SK-N-SH (cell line): ENCODE results near the gene CYP26B1. TPM values are rescaled to one million over a fixed set of nuclear protein-coding genes. Genes with fewer than 3 reads are reported as not detected.

Experiments
- CTCF ChIA-PET: fragments of 300-600, 350-600 bp; formaldehyde crosslinking; extraction: SDS; loops from one replicate; lab custom pipeline; 2021; lab: Yijun Ruan, JAX
- POLR2A ChIA-PET: fragments of 350-600 bp; sonication (Branson Sonifier 250); formaldehyde crosslinking; extraction: SDS; loops from one replicate; lab custom pipeline; 2020; ENCODE audit warnings: antibody characterized with exemption, inconsistent platforms; lab: Yijun Ruan, JAX
- DNase-seq: peaks from one replicate; pipeline ENCODE4 v3.0.0; 2012
- H2AFZ ChIP-seq: fragments of 200-600 bp; sonication (generic); 2 replicates; pipeline ENCODE4 v1.8.1; 2016; ENCODE audit warnings: antibody characterized with exemption, mild to moderate bottlenecking, low read depth
- H3F3A ChIP-seq: fragments of 200-600 bp; sonication (generic); replicated peaks from 2 replicates; pipeline ENCODE3; 2016; ENCODE audit warnings: antibody characterized with exemption, mild to moderate bottlenecking; ENCODE audit not compliant: insufficient read depth
- H3K27ac ChIP-seq, 2 experiments: fragments of 200-500 bp in 1 of 2; fragments of 200-600 bp in 1 of 2; sonication (Bioruptor generic) in 1 of 2; sonication (generic), shearing (Covaris generic) in 1 of 2; 2 replicates each; pipeline versions ENCODE4 v1.5.1 to v1.6.1; 2014 to 2016; ENCODE audit warnings: low read depth in 2 of 2, inconsistent platforms in 1 of 2, low read length in 1 of 2, mild to moderate bottlenecking in 1 of 2, mixed read lengths in 1 of 2
- H3K27me3 ChIP-seq: fragments of 200-600 bp; sonication (generic), shearing (Covaris generic); 2 replicates; pipeline ENCODE4 v1.6.1; 2016; ENCODE audit warnings: mixed run types; ENCODE audit not compliant: insufficient read depth
- H3K36me3 ChIP-seq, 2 experiments: fragments of 200-500 bp in 1 of 2; fragments of 200-600 bp in 1 of 2; sonication (Bioruptor generic) in 1 of 2; sonication (generic) in 1 of 2; replicated peaks in 1 of 2; 2 replicates each; pipeline versions ENCODE3 to v1.5.1; 2014 to 2016; ENCODE audit warnings: low read length in 1 of 2, mild to moderate bottlenecking in 1 of 2; ENCODE audit not compliant: insufficient read depth in 2 of 2, control insufficient read depth in 1 of 2
- H3K4me1 ChIP-seq, 2 experiments: fragments of 200-500 bp in 1 of 2; fragments of 200-600 bp in 1 of 2; sonication (Bioruptor generic) in 1 of 2; sonication (generic), shearing (Covaris generic) in 1 of 2; 2 replicates each; pipeline versions ENCODE4 v1.5.1 to v1.6.1; 2014 to 2016; ENCODE audit warnings: low read depth in 1 of 2, low read length in 1 of 2, mixed run types in 1 of 2; ENCODE audit not compliant: insufficient read depth in 2 of 2, control insufficient read depth in 1 of 2
- H3K4me2 ChIP-seq: fragments of 200-600 bp; sonication (generic), shearing (Covaris generic); 2 replicates; pipeline ENCODE4 v1.6.1; 2017; ENCODE audit warnings: mixed run types
- H3K4me3 ChIP-seq, 2 experiments: fragments of 200-500 bp in 1 of 2; fragments of 200-600 bp in 1 of 2; sonication (Bioruptor generic) in 1 of 2; sonication (generic), shearing (Covaris generic) in 1 of 2; 2 replicates each; pipeline versions ENCODE4 v1.5.1 to v1.8.1; 2014 to 2016; ENCODE audit warnings: low read depth in 2 of 2, inconsistent platforms in 1 of 2, low read length in 1 of 2, mild to moderate bottlenecking in 1 of 2, mixed read lengths in 1 of 2, moderate library complexity in 1 of 2
- H3K79me2 ChIP-seq: fragments of 200-600 bp; sonication (generic); 2 replicates; pipeline ENCODE4 v1.8.1; 2017; ENCODE audit warnings: mild to moderate bottlenecking; ENCODE audit not compliant: insufficient read depth
- H3K9ac ChIP-seq: fragments of 200-600 bp; sonication (generic); 2 replicates; pipeline ENCODE4 v1.6.1; 2017; ENCODE audit warnings: mixed run types
- H3K9me2 ChIP-seq: fragments of 200-600 bp; sonication (generic); 2 replicates; pipeline ENCODE4 v1.6.1; 2017; ENCODE audit warnings: mixed run types
- H3K9me3 ChIP-seq: fragments of 200-600 bp; sonication (generic); 2 replicates; pipeline ENCODE4 v1.6.1; 2017; ENCODE audit warnings: mixed run types, mild to moderate bottlenecking, moderate library complexity
- H4K20me1 ChIP-seq: fragments of 200-600 bp; sonication (generic); 2 replicates; pipeline ENCODE4 v1.6.1; 2017; ENCODE audit warnings: mild to moderate bottlenecking, mixed run types; ENCODE audit not compliant: insufficient read depth
- EP300 ChIP-seq, 2 experiments: IDR thresholded peaks; 2 replicates each; pipeline versions ENCODE4 v1.4.0 to v1.6.1; 2012; ENCODE audit warnings: borderline replicate concordance in 1 of 2, low read depth in 1 of 2, low read length in 1 of 2
- EZH2phosphoT487 ChIP-seq: fragments of 200-600 bp; sonication (generic); IDR thresholded peaks from 2 replicates; pipeline ENCODE4 v1.6.1; 2017; ENCODE audit warnings: low read depth, mixed run types, mild to moderate bottlenecking, antibody characterized with exemption, moderate library complexity, borderline replicate concordance
- FOSL2 ChIP-seq: IDR thresholded peaks from 2 replicates; pipeline ENCODE4 v1.4.0; 2012; ENCODE audit warnings: low read depth, mild to moderate bottlenecking, moderate library complexity, borderline replicate concordance
- FOXJ3 ChIP-seq: sonication (generic); formaldehyde crosslinking; IDR thresholded peaks from 2 replicates; pipeline ENCODE4 v1.5.1; 2020; ENCODE audit warnings: mild to moderate bottlenecking, missing genetic modification reagents
- GABPA ChIP-seq: IDR thresholded peaks from 2 replicates; pipeline ENCODE4 v1.4.0; 2012; ENCODE audit warnings: low read depth, mild to moderate bottlenecking
- GATA2 ChIP-seq: sonication (generic); formaldehyde crosslinking; IDR thresholded peaks from 2 replicates; pipeline ENCODE4 v1.5.0; 2020; ENCODE audit warnings: mild to moderate bottlenecking, missing genetic modification reagents
- JUND ChIP-seq: IDR thresholded peaks from 2 replicates; pipeline ENCODE4 v1.4.0; 2012
- MXI1 ChIP-seq: IDR thresholded peaks from 2 replicates; pipeline ENCODE4 v1.6.1; 2012; ENCODE audit warnings: mild to moderate bottlenecking, low read depth, low read length, improper control_type of control experiment
- POLR2AphosphoS5 ChIP-seq: IDR thresholded peaks from 2 replicates; pipeline ENCODE4 v1.6.1; 2012; ENCODE audit warnings: low read depth, low read length
- RFX5 ChIP-seq: IDR thresholded peaks from 2 replicates; pipeline ENCODE4 v1.6.1; 2012; ENCODE audit warnings: mild to moderate bottlenecking, improper control_type of control experiment, low read length
- RXRA ChIP-seq: IDR thresholded peaks from 2 replicates; pipeline ENCODE4 v1.4.0; 2012; ENCODE audit warnings: low read depth, mild to moderate bottlenecking, borderline replicate concordance
- SIN3A ChIP-seq: IDR thresholded peaks from 2 replicates; pipeline ENCODE4 v1.6.1; 2012; ENCODE audit warnings: low read depth, mild to moderate bottlenecking, low read length, moderate library complexity, borderline replicate concordance
- TEAD4 ChIP-seq: IDR thresholded peaks from 2 replicates; pipeline ENCODE4 v1.4.0; 2012; ENCODE audit warnings: mild to moderate bottlenecking, borderline replicate concordance; ENCODE audit not compliant: insufficient read depth
- YY1 ChIP-seq: IDR thresholded peaks from 2 replicates; pipeline ENCODE4 v1.4.0; 2012; ENCODE audit warnings: low read depth, mild to moderate bottlenecking
- WGBS: methylation state at CpG from one replicate; pipeline ENCODE4 v1.1.6; 2017; ENCODE audit warnings: low lambda C conversion rate; 5-methylcytosine and 5-hydroxymethylcytosine counted together
- polyA plus RNA-seq, 3 experiments: library from polyadenylated mRNA; depleted of rRNA; stranded (reverse); fragments of >200 nt; gene quantifications; 2 replicates each; pipeline ENCODE4 v1.2.3, GENCODE V29; 2012
- TF ChIP-seq, protein P1 (sequence below): fragments of 150-350 bp; IDR thresholded peaks from 2 replicates; pipeline ENCODE4 v1.6.1; 2017; ENCODE audit warnings: antibody characterized with exemption, low read length, low read depth, borderline replicate concordance
- TF ChIP-seq, protein P2 (sequence below): IDR thresholded peaks from 2 replicates; pipeline ENCODE4 v1.4.0; 2012; ENCODE audit warnings: low read depth, borderline replicate concordance

Gene CYP26B1
- polyA plus RNA-seq, 1 of the 3 experiments (the other 2 are of a cell fraction), result 0.33 TPM

DNA sequence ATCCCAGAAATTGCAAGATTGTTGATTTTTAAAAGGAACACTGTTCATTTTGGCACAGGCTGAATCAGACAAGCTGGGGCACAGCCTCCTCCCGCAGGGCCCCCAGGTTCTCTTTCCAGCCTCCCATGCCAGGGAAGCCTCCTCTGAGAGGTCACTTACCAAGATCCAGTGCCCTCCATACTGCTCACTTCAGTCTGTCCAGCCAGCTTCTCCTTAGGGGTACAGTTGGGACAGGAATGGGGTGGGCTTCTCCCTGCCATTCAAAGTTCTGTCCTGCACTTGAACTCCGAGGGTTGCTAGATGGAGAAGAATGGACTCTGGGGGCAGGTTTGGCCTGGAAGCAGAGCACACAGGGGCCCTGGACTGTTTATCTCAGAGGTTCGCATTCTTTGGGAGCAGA is 7.5 kb upstream of the CYP26B1 start (continued):
- no peak for TF ChIP-seq TEAD4
- TF ChIP-seq RXRA, result no peak
- no peak for TF ChIP-seq GABPA
- no peak for TF ChIP-seq MXI1
- TF ChIP-seq GATA2 (CRISPR knock-in tag), result no peak
- TF ChIP-seq FOSL2, result no peak
- TF ChIP-seq JUND, result no peak
- no peak for TF ChIP-seq FOXJ3 (CRISPR knock-in tag)
- TF ChIP-seq EP300 (IDR thresholded peaks at IDR 0.05; ENCODE audit: borderline replicate concordance in 1 of 2, low read depth in 1 of 2, low read length in 1 of 2), result no peak
- TF ChIP-seq POLR2AphosphoS5, result no peak

DNA sequence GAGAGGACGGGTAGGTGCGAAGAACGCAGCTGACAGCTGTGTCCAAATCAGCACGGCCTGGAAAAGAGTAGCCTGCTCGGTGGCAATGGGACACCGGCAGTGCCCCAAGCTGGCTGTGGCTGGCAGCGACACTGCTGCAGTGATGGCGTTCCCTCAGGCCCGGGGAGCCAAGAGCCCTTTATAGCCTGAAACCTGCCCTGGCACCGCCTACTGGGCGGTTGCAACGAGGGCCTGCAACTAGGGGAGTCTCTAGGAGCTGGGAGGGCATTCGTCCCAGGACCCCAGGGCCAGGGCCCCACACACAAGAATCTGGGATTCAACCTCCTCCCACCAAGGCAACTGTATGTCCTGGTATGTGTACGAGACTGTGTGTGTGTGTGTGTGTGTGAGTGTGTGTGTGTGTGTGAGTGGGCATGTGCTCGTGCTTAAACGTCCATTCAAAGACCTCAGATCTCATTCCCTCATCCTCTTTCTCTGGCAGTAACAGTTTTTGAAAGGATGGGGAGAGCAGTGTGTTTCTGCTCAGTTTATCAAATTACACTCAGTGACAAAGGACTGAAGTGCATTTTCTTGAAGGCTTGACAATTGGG is 6.8 kb upstream of the CYP26B1 start:
- H3K36me3 ChIP-seq, result no peaks in the 10 kb centered on the region
- ChIA-PET POLR2A (no interaction called here), CTCF (interaction anchor here (0.9 to 9.0 kb wide), 4 partner anchors 17 to 608 kb away, joined by 3 to 87 read pairs (median 22); no protein-coding TSS in a partner anchor)
- no peak overlapping the region for H3K4me3 ChIP-seq
- H3K79me2 ChIP-seq, result no peaks in the 10 kb centered on the region
- no peaks in the 10 kb centered on the region for H3K9me3 ChIP-seq
- no peaks in the 10 kb centered on the region for H3K9me2 ChIP-seq
- peaks cover 4% of the 10 kb centered on the region; the same call in 1 of the 2 replicates for H3K27me3 ChIP-seq
- H3K4me1 ChIP-seq, result peaks cover 4 to 10% of the 10 kb centered on the region in 2 experiments; a peak in 1 of 4 replicates
- H3F3A ChIP-seq, result no peaks in the 10 kb centered on the region
- 70% methylated on average over 16 of the region's 16 CpGs for WGBS
- H4K20me1 ChIP-seq, result no peaks in the 10 kb centered on the region
- H2AFZ ChIP-seq, result no peak overlapping the region
- DNase-seq, result no peak
- no peak overlapping the region for H3K27ac ChIP-seq
- H3K9ac ChIP-seq, result no peak overlapping the region
- TF ChIP-seq, protein P1, sequence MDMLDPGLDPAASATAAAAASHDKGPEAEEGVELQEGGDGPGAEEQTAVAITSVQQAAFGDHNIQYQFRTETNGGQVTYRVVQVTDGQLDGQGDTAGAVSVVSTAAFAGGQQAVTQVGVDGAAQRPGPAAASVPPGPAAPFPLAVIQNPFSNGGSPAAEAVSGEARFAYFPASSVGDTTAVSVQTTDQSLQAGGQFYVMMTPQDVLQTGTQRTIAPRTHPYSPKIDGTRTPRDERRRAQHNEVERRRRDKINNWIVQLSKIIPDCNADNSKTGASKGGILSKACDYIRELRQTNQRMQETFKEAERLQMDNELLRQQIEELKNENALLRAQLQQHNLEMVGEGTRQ, result no peak
- TF ChIP-seq SIN3A (no peak), RXRA (no peak), EZH2phosphoT487 (no peak), YY1 (no peak), TEAD4 (no peak), GATA2 (CRISPR knock-in tag) (no peak), RFX5 (no peak)
- TF ChIP-seq, protein P2, sequence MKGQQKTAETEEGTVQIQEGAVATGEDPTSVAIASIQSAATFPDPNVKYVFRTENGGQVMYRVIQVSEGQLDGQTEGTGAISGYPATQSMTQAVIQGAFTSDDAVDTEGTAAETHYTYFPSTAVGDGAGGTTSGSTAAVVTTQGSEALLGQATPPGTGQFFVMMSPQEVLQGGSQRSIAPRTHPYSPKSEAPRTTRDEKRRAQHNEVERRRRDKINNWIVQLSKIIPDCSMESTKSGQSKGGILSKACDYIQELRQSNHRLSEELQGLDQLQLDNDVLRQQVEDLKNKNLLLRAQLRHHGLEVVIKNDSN, result no peak
- H3K4me2 ChIP-seq, result no peak overlapping the region
